Esophagus muscularis mucosa (tissue), 4 donors: Measurements from ENCODE around the gene NUDT14.

Experiments used
- CTCF ChIP-seq, 3 experiments: fragments of 200-600 bp in 2 of 3; fragments of 450-650 bp in 1 of 3; sonication (generic) in 2 of 3; IDR thresholded peaks; one replicate each; pipeline ENCODE4 v1.5.1; 2017 to 2019; ENCODE audit warnings: antibody characterized with exemption in 3 of 3, mild to moderate bottlenecking in 2 of 3, moderate library complexity in 1 of 3
- EP300 ChIP-seq: sonication (generic); formaldehyde crosslinking; IDR thresholded peaks from one replicate; pipeline ENCODE4 v1.6.1; 2017; ENCODE audit warnings: antibody characterized with exemption
- POLR2A ChIP-seq: fragments of 450-650 bp; IDR thresholded peaks from one replicate; pipeline ENCODE4 v1.6.1; 2017; ENCODE audit warnings: antibody characterized with exemption, moderate library complexity, mild to moderate bottlenecking, low read depth
- POLR2AphosphoS5 ChIP-seq, 2 donors: sonication (generic); formaldehyde crosslinking; IDR thresholded peaks; one replicate each; pipeline ENCODE4 v1.6.1; 2017; ENCODE audit warnings: antibody characterized with exemption in 2 of 2

GRCh38 chr14:105126126-105126980 is 54.8 kb downstream of the NUDT14 start:
- TF ChIP-seq POLR2A, result no peak
- no peak for TF ChIP-seq EP300
- no peak for TF ChIP-seq CTCF (IDR thresholded peaks at IDR 0.05)
- no peak for TF ChIP-seq POLR2AphosphoS5 (IDR thresholded peaks at IDR 0.05)
